Measurements from ENCODE around the gene LRRFIP1.
"Not testable (repeated sequence)": the region's sequence is repeated elsewhere in the genome, so short reads cannot be mapped to it uniquely, and the experiment has no call there.

Gene LRRFIP1

GRCh38 chr2:237746302-237747080 is 119.1 kb downstream of the LRRFIP1 start:
- Mint-ChIP-seq H3K4me1 (peaks cover 10% of the 10 kb centered on the region), H3K4me3 (no peak overlapping the region), H3K27me3 (ENCODE audit: low read depth) (no peaks in the 10 kb centered on the region), H3K9me3 (no peaks in the 10 kb centered on the region), H3K36me3 (ENCODE audit: low read depth) (peaks cover 31% of the 10 kb centered on the region), H3K27ac (no peak overlapping the region)
- TF ChIP-seq CTCF (IDR thresholded peaks at IDR 0.05; ENCODE audit: unreplicated experiment in 3 of 3): no peak

- no peak for TF ChIP-seq CTCF (IDR thresholded peaks at IDR 0.05; ENCODE audit: unreplicated experiment in 3 of 3)
- no peak overlapping the region for H3K27ac Mint-ChIP-seq
- peaks cover 10% of the 10 kb centered on the region for H3K4me1 Mint-ChIP-seq
- H3K36me3 Mint-ChIP-seq (ENCODE audit: low read depth): peaks cover 35% of the 10 kb centered on the region
- no peaks in the 10 kb centered on the region for H3K9me3 Mint-ChIP-seq
- no peaks in the 10 kb centered on the region for H3K27me3 Mint-ChIP-seq (ENCODE audit: low read depth)
- no peak overlapping the region for H3K4me3 Mint-ChIP-seq
These were observed 119.8 kb downstream of the LRRFIP1 start for GRCh38 chr2:237747189-237747588.

GRCh38 chr2:237749002-237749401 is 121.6 kb downstream of the LRRFIP1 start:
- no peak overlapping the region for H3K27ac Mint-ChIP-seq
- no peak overlapping the region for H3K4me3 Mint-ChIP-seq
- H3K4me1 Mint-ChIP-seq: peaks cover 6% of the 10 kb centered on the region
- H3K27me3 Mint-ChIP-seq (ENCODE audit: low read depth): no peaks in the 10 kb centered on the region
- peaks cover 50% of the 10 kb centered on the region for H3K36me3 Mint-ChIP-seq (ENCODE audit: low read depth)
- H3K9me3 Mint-ChIP-seq: no peaks in the 10 kb centered on the region
- TF ChIP-seq CTCF (IDR thresholded peaks at IDR 0.05; ENCODE audit: unreplicated experiment in 3 of 3): no peak

GRCh38 chr2:237749961-237750360 is 122.6 kb downstream of the LRRFIP1 start:
- H3K36me3 Mint-ChIP-seq (ENCODE audit: low read depth): peaks cover 60% of the 10 kb centered on the region
- no peaks in the 10 kb centered on the region for H3K27me3 Mint-ChIP-seq (ENCODE audit: low read depth)
- H3K4me1 Mint-ChIP-seq: peaks cover 3% of the 10 kb centered on the region
- H3K4me3 Mint-ChIP-seq: no peak overlapping the region
- TF ChIP-seq CTCF (IDR thresholded peaks at IDR 0.05; ENCODE audit: unreplicated experiment in 3 of 3): no peak
- no peaks in the 10 kb centered on the region for H3K9me3 Mint-ChIP-seq
- no peak overlapping the region for H3K27ac Mint-ChIP-seq

- H3K4me3 Mint-ChIP-seq; H3K27ac Mint-ChIP-seq; H3K27me3 Mint-ChIP-seq (ENCODE audit: low read depth); H3K4me1 Mint-ChIP-seq; H3K9me3 Mint-ChIP-seq: not testable (repeated sequence)
- peaks cover 64% of the 10 kb centered on the region for H3K36me3 Mint-ChIP-seq (ENCODE audit: low read depth)
These were observed 123.1 kb downstream of the LRRFIP1 start for GRCh38 chr2:237750441-237750840.

GRCh38 chr2:237752761-237753165 is 125.4 kb downstream of the LRRFIP1 start:
- H3K27me3 Mint-ChIP-seq (ENCODE audit: low read depth): no peaks in the 10 kb centered on the region
- peaks cover 79% of the 10 kb centered on the region for H3K36me3 Mint-ChIP-seq (ENCODE audit: low read depth)
- no peak overlapping the region for H3K4me3 Mint-ChIP-seq
- H3K9me3 Mint-ChIP-seq: no peaks in the 10 kb centered on the region
- TF ChIP-seq CTCF (IDR thresholded peaks at IDR 0.05; ENCODE audit: unreplicated experiment in 3 of 3): no peak
- H3K4me1 Mint-ChIP-seq: no peaks in the 10 kb centered on the region
- H3K27ac Mint-ChIP-seq: no peak overlapping the region
